ENCODE data around the gene PTGER4.
"Not testable (repeated sequence)": the region's sequence is repeated elsewhere in the genome, so short reads cannot be mapped to it uniquely, and the experiment has no call there.

The PTGER4 gene

GRCh38 chr5:40679913-40680681, at the start of gene PTGER4:
PTGER4 (plus strand) TSS chr5:40679915; CDS start chr5:40680994, 1,079 bp downstream.
- DNase-seq (ENCODE audit: low spot score), result no peak

DNA sequence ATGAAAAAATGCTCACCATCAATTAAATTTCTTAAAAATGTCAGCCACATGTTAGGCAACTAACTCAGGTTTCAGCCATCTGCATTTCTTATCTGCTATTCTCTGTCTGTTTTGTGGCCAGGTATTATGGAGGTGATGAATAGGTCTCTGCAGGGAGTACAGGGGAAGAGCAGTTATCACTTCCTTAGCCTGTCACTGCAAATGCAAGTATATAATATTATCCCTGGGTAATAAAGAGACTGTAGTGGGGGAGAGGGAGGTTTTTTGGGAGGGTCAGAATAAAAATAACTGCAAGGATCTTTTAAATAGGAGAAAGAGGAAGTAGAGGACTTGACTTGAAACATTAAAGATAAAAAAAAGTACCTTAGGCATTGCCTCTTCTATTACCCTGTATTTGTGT, 49.6 kb upstream of the PTGER4 start:
- no peak for DNase-seq (ENCODE audit: low spot score)

DNA sequence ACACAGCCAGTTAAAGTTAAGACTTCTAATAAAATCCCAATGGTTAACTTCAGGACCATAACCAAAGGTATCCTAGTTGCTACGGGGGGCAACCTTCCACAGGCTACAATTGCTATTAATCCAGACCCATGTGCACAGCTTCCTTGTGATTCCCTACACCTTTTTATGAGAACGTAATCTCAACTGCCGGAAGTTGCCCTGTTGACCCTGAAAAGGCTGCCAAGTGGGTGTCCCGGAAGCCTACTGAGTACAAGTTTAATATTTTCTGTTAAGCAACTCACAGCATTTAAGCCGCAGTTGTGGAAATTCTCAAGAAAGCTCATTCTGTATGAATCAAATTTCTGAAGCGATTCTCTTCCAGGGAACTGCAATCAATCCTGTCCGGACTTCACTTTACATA, 48.5 kb upstream of the PTGER4 start:
- no peak for DNase-seq (ENCODE audit: low spot score)

GRCh38 chr5:40634154-40634553, 45.6 kb upstream of the PTGER4 start:
- no peak for DNase-seq (ENCODE audit: low spot score)

DNA sequence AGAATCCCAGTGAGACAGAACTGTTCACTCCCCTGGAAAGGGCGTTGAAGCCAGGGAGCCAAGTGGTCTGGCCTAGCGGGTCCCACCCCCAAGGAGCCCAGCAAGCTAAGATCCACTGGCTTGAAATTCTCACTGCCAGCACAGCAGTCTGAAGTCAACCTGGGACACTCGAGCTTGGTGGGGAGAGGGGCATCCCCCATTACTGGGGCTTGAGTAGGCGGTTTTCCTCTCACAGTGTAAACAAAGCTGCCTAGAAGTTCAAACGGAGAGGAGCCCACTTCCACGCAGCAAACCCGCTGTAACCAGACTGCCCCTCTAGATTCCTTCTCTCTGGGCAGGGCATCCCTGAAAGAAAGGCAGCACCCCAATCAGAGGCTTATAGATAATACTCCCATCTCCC, 45.1 kb upstream of the PTGER4 start:
- DNase-seq (ENCODE audit: low spot score), result no peak

DNA sequence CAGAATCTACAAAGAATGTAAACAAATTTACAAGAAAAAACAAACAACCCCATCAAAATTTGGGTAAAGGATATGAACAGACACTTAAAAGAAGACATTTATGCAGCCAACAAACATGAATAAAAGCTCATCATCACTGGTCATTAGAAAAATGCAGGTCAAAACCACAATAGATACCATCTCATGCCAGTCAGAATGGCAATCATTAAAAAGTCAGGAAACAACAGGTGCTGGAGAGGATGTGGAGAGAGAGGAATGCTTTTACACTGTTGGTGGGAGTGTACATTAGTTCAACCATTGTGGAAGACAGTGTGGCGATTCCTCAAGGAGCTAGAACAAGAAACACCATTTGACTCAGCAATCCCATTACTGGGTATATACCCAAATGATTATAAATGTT, 40.2 kb upstream of the PTGER4 start:
- DNase-seq (ENCODE audit: low spot score), result not testable (repeated sequence)

DNA sequence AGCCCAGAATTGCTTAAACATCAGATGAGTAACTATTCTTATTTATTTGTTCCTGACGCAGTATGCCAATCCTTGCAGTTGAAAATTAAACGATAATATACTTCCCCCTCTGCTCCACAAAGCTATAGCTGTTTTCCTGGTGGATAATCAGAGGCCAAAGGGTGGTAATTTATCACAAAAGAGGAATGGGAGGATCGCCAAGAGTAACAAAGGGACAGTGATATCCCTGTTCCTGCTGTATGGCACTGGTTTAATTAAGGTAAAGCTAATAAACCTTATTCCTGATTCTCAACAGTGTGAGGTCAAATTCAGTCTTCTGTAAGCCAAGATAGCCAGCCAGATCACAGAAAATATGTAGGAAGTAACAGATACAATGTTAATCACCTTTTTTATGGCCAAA, 33.4 kb upstream of the PTGER4 start:
- DNase-seq (ENCODE audit: low spot score), result no peak

DNA sequence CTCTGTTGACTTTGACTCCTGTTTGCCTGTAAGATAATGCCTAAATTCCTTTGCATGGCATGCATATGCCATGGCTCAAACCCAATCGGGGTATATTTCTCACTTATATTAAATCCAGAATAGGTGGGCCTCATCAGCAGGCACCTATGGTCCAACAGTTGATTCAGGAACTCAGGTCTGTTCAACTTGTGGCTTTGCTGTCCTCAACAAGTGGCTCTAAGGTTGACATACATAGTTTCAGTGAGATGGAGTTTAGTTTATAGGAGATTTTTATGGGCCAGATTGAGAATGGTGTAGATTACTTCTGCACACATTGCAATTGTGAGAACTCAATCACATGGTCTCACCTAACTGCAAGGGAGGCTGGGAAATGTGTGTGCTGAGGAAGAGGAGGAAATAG, 31.6 kb upstream of the PTGER4 start:
- DNase-seq (ENCODE audit: low spot score), result no peak

- peak; percentile 30 for DNase-seq (ENCODE audit: low spot score)
Measured at GRCh38 chr5:40649463-40650030, 30.2 kb upstream of the PTGER4 start.

DNA sequence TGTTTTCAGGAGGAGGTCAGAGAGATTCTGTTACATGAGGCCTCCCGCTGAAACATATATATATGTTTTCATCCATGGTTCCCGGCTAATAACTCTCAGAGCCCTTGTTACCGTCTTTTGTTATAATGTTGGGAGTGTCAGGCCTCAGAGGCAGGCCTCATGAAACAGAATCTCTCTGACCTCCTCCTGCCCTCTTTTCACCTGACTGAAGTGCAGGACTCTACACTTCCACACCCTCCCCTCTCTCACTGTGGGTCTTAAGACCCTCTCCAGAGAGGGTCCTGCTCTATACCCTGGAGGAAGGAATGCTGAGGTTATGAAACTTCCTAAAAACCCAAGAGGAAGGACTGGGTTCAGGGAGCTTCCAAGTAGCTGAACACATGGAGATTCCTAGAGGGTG, 28.5 kb upstream of the PTGER4 start:
- DNase-seq (ENCODE audit: low spot score), result no peak

GRCh38 chr5:40652441-40653220, 27.1 kb upstream of the PTGER4 start:
- DNase-seq (ENCODE audit: low spot score), result peak; percentile 30

DNA sequence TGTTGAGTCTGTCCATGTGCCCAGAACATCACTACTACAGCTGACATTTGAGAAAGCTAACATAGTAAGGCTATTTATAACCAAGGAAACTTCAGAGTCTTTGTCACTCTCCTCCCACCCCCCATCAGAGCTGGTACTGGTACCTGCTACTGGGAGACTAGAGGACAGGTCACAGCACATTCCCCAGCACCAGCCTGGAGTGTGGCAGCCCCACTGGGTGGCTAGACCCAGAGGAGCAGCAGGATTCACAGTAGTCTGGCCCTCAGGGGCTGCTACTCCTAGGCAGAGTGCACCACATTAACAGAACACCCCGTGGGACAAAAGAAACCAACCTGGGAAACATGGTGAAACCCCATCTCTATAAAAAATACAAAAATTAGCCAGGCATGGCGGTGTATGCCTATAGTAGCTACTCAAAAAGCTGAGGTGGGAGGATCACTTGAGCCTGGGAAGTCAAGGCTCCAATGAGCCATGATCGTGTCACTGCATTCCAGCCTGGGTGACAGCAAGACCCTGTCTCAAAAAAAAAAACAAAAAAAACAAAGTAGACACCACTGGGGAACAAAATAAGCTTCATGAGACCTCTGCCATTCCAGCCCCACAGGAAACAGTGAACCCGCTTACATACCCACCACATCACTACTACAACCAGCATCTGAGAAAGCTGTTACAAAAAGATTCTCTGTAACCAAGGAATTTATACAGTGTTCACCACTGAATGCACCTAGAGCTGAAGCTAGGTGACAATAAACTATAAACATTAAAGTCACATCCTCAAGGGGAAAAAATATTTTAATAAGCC, 26.3 kb upstream of the PTGER4 start:
- peak; percentile 36 for DNase-seq (ENCODE audit: low spot score)

GRCh38 chr5:40654377-40654991, 25.2 kb upstream of the PTGER4 start:
- no peak for DNase-seq (ENCODE audit: low spot score)

DNA sequence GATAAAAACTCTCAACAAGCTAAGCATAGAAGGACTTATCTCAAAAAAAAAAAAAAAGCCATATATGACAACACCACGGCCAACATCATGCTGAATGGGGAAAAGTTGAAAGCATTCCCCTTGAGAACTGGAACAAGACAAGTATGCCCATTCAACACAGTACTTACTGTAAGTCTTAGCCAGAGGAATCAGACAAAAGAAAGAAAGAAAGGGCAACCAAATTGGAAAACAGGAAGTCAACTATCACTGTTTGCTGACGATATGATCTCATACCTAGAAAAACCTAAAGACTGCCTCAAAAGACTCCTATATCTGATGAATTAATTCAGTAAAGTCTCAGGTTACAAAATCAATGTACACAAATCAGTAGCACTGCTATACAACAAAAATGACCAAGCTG, 24.6 kb upstream of the PTGER4 start:
- peak; percentile 46 for DNase-seq (ENCODE audit: low spot score)

- not testable (repeated sequence) for DNase-seq (ENCODE audit: low spot score)
Measured at GRCh38 chr5:40656091-40656490, 23.6 kb upstream of the PTGER4 start.

- no peak for DNase-seq (ENCODE audit: low spot score)
Measured at GRCh38 chr5:40656766-40657165, 22.9 kb upstream of the PTGER4 start.

GRCh38 chr5:40660751-40661150, 19.0 kb upstream of the PTGER4 start:
- no peak for DNase-seq (ENCODE audit: low spot score)

DNA sequence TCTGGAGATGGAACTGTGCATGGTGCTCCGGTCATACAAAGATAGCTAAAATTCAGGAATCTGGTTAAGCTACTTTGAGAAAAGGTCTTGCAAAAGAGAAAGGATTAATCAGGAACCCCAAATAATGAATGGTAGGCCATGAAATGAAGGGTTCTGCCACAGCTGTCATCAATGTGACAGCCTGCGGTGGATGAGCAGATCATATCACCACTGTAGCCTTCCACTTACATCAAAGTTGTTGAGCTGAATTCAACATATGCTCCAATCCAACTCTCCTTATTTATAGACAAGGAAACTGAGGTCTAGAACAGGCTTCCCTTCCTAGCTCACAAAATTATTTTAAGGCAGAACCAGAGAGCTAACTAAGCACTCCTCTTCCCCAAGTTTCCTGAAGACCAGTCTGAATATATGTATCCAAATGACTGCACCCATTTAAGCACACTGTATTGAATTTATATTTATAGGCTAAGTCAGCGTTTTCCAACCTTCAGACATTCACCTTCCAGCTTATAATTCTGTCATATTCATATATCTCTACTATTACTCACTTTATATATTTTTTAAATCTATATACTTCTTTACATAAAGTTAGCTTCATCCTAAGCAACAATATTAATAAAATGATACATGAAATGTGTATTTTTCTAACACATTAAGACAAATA, 13.9 kb upstream of the PTGER4 start:
- no peak for DNase-seq (ENCODE audit: low spot score)

DNA sequence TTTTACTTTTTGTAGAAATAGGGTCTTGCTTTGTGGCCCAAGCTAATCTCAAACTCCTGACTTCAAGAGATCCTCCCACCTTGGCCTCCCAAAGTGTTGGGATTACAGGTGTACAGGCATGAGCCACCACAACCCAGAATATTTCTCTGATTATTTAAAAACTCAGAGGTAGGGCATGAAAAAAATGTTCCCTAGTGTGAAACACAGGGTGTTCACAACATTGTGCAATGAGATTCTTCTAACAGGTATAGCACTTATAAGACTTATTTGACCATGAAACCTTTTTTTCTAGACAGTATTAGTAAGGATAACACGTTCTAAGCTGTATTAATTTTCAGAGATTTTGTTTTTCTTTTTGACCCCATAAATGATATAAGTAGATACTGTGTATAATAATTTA, 13.1 kb upstream of the PTGER4 start:
- DNase-seq (ENCODE audit: low spot score), result no peak

DNA sequence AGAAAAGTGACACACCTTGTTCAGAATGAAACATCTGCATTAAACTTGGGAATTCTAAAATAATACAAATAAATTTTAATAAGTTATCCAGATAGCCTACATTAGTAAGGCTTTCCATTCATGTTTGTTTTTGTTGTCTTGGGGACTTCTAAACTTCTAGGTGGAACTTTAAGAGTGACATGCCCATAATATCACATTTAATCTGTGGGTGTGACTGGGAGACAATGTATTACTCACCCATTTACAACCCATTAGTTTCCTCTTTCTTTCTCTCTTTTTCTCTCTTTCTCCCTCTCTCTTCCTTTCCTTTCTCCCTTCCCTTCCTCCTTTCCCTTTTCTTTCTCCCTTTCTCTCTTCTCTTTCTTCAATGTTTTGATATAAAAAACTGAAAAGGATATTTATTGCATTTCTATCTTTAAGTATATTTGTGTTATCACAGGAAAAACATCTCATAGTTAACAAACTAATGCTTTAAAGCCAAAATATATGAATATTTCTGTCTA, 12.5 kb upstream of the PTGER4 start:
- DNase-seq (ENCODE audit: low spot score), result no peak

Data from CD4-positive, alpha-beta T cell treated with Interleukin-15 for 4 hours (primary cell).